T-helper 17 cell (primary cell): ENCODE data around the gene BTBD7. TPM values are rescaled to one million over a fixed set of nuclear protein-coding genes. Genes with fewer than 3 reads are reported as not detected.

Experiments
- ATAC-seq: fragments of 150-1000 bp; cut with Tn5 transposase; 2 replicates; pipeline ENCODE4 v1.10.0; 2021; ENCODE audit warnings: mild to moderate bottlenecking, moderate library complexity
- DNase-seq, 3 donors: peaks; one replicate each; pipeline versions ENCODE4 v3.0.0 to v3.0.0-alpha.2; 2020 to 2021
- H3K9me3 ChIP-seq: one replicate; pipeline ENCODE4 v1.7.0; 2013; ENCODE audit warnings: low read length, mild to moderate bottlenecking; ENCODE audit not compliant: control insufficient read depth, poor library complexity, severe bottlenecking
- H3K27ac Mint-ChIP-seq: one replicate; pipeline ENCODE4 v1.8.0; 2022; ENCODE audit warnings: mild to moderate bottlenecking, moderate library complexity, mixed read lengths
- H3K27me3 Mint-ChIP-seq: one replicate; pipeline ENCODE4 v1.8.0; 2022; ENCODE audit warnings: mixed read lengths
- H3K36me3 Mint-ChIP-seq: one replicate; pipeline ENCODE4 v1.8.0; 2022; ENCODE audit warnings: low read depth, mixed read lengths
- H3K4me1 Mint-ChIP-seq: one replicate; pipeline ENCODE4 v1.8.0; 2022; ENCODE audit warnings: mild to moderate bottlenecking, mixed read lengths
- H3K4me3 Mint-ChIP-seq: one replicate; pipeline ENCODE4 v1.8.0; 2022; ENCODE audit warnings: mild to moderate bottlenecking, moderate library complexity, mixed read lengths
- total RNA-seq, 4 donors: library from RNA in 2 of 4; stranded (reverse) in 2 of 4; gene quantifications; one replicate each; pipeline ENCODE4 v1.2.3 and lab custom pipeline; 2022 to 2026

Gene BTBD7
- total RNA-seq, 2 donors from 2014 or later: 22.5 to 22.8 TPM

- DNase-seq: no peak
- H3K27me3 Mint-ChIP-seq: no peaks in the 10 kb centered on the region
- no peaks in the 10 kb centered on the region for H3K36me3 Mint-ChIP-seq
- no peaks in the 10 kb centered on the region for H3K9me3 ChIP-seq
- ATAC-seq: no peak
- peaks cover 33% of the 10 kb centered on the region for H3K4me1 Mint-ChIP-seq
- no peak overlapping the region for H3K4me3 Mint-ChIP-seq
- H3K27ac Mint-ChIP-seq: no peak overlapping the region
These were observed 28.1 kb downstream of the BTBD7 start for GRCh38 chr14:93304771-93305170.

- no peak for ATAC-seq
- no peaks in the 10 kb centered on the region for H3K9me3 ChIP-seq
- Mint-ChIP-seq H3K4me1 (peaks cover 35% of the 10 kb centered on the region), H3K27me3 (no peaks in the 10 kb centered on the region), H3K36me3 (no peaks in the 10 kb centered on the region), H3K4me3 (no peak overlapping the region), H3K27ac (no peak overlapping the region)
- no peak for DNase-seq
These were observed 29.2 kb downstream of the BTBD7 start for GRCh38 chr14:93303659-93304058.

- Mint-ChIP-seq H3K27ac (no peak overlapping the region), H3K4me3 (no peak overlapping the region), H3K4me1 (peaks cover 36% of the 10 kb centered on the region), H3K36me3 (no peaks in the 10 kb centered on the region), H3K27me3 (no peaks in the 10 kb centered on the region)
- DNase-seq: no peak
- ATAC-seq: no peak
- no peaks in the 10 kb centered on the region for H3K9me3 ChIP-seq
These were observed 29.9 kb downstream of the BTBD7 start for GRCh38 chr14:93302688-93303581.

DNA sequence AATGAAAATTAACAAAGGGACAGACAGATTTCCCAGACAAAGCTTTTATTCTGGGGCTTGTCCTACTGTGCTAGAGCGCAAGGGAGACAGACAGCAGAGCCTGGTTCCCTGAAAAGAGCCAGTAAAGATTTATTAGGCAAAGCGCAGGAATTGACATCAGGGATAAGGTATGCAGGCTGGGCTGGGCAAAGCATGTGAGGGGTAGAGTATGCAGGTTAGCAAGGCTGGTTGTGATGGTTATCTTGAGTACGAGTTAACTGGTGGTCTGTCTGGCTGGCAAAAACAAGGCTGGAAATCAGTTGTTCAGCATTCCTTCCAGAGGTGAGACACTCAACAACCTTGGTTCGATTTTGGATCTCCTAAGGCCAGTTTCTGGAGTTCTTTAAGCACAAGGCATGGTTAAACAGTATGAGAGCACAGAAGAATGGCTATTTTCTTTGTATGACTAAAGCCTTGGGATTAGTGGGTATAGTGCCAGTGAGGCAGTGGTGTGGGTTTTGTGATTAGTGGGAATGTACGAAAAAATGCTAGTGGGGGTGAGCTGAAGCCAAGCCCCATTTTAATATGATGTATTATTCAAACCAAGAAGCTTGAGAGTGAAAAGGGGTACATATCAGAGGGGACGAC lies 30.9 kb downstream of the BTBD7 start:
- H3K9me3 ChIP-seq: no peaks in the 10 kb centered on the region
- no peak for DNase-seq
- Mint-ChIP-seq H3K36me3 (no peaks in the 10 kb centered on the region), H3K4me3 (no peak overlapping the region), H3K27me3 (no peaks in the 10 kb centered on the region), H3K27ac (no peak overlapping the region), H3K4me1 (peaks cover 30% of the 10 kb centered on the region)
- no peak for ATAC-seq

DNA sequence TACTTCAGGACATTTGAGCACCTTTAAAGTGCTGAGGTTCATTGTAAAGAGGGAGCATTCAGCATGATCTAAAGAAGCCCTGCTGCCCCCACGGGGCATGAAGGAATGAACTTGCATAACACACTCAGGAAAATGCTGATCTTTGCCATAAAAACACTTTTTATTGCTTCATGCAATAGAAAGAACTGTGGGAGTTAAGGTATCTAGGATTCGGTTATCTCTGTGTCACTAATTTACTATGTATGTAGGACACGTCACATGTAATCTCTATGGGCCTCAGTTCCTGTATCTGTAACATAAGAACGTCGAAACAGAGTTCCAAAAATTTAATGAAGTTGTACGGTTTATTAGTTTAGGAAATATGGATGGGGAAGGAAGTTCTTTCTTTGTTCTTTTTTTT lies 33.0 kb downstream of the BTBD7 start:
- H3K9me3 ChIP-seq: no peaks in the 10 kb centered on the region
- H3K4me1 Mint-ChIP-seq: peaks cover 26% of the 10 kb centered on the region
- no peak overlapping the region for H3K4me3 Mint-ChIP-seq
- no peak overlapping the region for H3K27ac Mint-ChIP-seq
- ATAC-seq (no peak), DNase-seq (no peak)
- no peaks in the 10 kb centered on the region for H3K27me3 Mint-ChIP-seq
- no peaks in the 10 kb centered on the region for H3K36me3 Mint-ChIP-seq

DNA sequence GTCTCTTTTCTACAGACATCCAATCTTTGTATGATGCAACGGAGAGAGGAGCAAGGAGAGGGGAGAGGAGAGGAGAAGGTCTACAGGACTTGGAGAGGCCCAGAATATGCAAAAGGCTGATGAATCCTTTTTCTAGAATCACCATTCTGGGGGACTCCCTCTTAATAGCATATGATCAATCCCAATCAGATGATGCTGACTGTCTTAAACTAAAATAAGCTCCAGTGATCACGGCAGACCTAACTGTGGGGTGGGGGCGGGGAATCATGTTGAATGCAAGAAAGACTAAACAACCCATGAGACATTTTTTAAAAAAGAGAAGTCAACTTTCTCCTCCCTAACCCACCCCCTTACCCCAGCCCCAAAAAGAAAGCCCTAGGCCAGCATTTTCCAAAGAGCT lies 33.4 kb downstream of the BTBD7 start:
- H3K27ac Mint-ChIP-seq: no peak overlapping the region
- H3K4me3 Mint-ChIP-seq: no peak overlapping the region
- no peaks in the 10 kb centered on the region for H3K36me3 Mint-ChIP-seq
- H3K27me3 Mint-ChIP-seq: no peaks in the 10 kb centered on the region
- H3K9me3 ChIP-seq: no peaks in the 10 kb centered on the region
- DNase-seq: no peak
- ATAC-seq: no peak
- H3K4me1 Mint-ChIP-seq: peaks cover 26% of the 10 kb centered on the region

DNA sequence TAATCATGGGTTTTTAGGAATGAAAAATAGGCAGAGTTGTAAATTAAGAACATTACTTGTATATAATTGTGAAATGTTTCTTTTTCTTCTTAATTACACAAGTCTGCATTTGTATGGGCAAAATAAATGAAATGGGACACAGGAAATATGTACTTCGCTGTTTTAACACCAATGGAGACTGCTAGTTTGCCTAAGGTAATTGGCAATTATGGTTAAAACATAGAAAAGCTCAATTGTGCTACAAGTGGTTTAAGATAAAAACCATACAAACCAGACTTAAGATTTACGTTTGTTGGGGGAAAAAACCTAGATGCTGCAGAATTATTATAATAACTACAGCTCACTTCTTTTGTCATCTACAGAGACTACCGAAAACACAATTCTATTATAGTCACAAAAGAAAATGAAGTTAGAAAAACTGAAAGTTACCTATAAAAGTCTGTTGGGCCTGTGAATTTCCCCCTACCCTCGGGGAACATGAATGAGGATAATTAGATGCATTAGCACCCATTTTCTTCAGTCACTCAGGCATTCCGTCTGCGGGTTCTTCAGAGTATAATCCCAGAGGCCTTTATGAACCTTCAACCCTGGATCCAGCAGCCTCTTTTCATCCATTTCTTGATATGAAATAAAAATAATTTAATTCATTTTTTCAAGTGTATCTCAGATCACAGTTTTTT lies 37.2 kb downstream of the BTBD7 start:
- no peak for ATAC-seq
- H3K36me3 Mint-ChIP-seq: no peaks in the 10 kb centered on the region
- H3K27me3 Mint-ChIP-seq: no peaks in the 10 kb centered on the region

DNA sequence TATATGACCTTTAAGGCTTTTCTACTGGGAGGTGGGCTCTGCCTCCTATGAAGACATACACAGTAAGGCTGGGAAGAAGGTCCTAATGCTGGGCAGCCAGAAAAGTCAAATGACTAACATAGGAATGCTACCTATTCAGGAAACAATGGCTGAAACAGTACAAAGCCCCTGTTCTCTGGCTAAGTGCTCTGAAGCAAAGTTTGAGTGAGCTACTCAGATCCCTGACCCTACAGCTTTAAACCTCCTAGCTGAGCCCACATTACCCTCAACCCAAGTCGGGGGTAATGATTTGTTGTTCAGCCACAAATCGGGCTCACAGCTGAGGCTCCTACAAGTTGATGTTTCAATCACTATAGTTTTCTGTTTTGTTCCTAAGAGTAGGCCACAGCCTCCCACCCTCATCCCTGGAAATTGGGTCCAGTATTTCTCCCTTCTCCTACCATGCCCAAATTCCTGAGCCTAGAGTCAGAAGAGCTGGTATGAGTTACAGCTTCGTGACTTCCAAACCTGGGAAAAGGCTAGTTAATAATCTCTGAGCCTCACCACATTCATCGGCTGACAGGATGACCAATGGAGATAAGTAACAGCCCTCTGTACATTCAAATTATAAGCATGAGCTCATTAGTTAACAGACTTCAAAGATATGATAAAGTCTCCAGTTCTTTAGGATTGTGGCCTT lies 46.5 kb downstream of the BTBD7 start:
- ATAC-seq (no peak), DNase-seq (no peak)
- Mint-ChIP-seq H3K36me3 (peaks cover 4% of the 10 kb centered on the region), H3K4me1 (peaks cover 11% of the 10 kb centered on the region), H3K27me3 (no peaks in the 10 kb centered on the region), H3K27ac (peak overlapping the region; percentile 19), H3K4me3 (no peak overlapping the region)
- H3K9me3 ChIP-seq: no peaks in the 10 kb centered on the region

More for the DNA sequence above, 37.2 kb downstream of the BTBD7 start:
- Mint-ChIP-seq H3K4me3 (no peak overlapping the region), H3K4me1 (peaks cover 18% of the 10 kb centered on the region), H3K27ac (no peak overlapping the region)
- no peaks in the 10 kb centered on the region for H3K9me3 ChIP-seq
- no peak for DNase-seq

DNA sequence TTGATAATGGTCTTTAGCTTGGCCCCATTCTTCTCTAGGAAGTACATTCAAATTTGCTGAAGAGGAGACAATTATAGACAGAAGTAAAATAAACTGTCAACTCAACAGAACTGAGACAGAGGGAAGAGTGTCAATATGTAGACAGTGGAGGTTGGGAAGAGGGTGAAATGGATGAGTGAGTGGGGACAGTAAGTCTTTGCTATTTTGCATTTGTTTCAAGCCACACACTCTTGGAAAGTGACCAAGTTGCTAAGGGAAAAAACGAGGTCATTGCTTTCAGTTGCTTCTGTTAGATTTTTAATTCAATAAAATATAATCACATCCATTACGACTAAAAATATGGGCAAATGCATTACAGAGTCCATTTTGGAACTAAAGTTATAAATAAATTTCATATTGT lies 47.8 kb downstream of the BTBD7 start:
- no peaks in the 10 kb centered on the region for H3K9me3 ChIP-seq
- Mint-ChIP-seq H3K4me1 (peaks cover 11% of the 10 kb centered on the region), H3K36me3 (peaks cover 4% of the 10 kb centered on the region), H3K27ac (no peak overlapping the region), H3K4me3 (no peak overlapping the region), H3K27me3 (no peaks in the 10 kb centered on the region)
- ATAC-seq (no peak), DNase-seq (no peak)

DNA sequence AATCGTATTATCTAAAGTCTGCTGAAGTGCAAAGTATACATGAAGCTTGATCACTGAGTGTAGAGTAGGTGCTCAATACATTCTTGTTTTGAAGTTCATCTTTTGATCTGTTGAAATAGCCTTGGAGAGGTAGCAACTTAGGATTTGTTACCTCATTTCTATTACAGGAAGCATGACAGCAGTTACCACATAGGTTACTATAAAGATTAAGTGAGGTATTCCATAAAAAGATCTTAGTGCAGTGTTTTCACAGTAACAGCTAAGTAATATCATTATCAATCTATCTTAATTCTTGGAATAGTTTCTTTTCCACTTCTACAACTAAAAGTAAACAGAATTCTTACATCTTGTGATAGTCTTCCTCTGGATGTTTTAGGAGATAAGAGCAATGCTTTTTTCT lies 50.9 kb downstream of the BTBD7 start:
- no peak overlapping the region for H3K27ac Mint-ChIP-seq
- H3K27me3 Mint-ChIP-seq: no peaks in the 10 kb centered on the region
- H3K36me3 Mint-ChIP-seq: peaks cover 4% of the 10 kb centered on the region

DNA sequence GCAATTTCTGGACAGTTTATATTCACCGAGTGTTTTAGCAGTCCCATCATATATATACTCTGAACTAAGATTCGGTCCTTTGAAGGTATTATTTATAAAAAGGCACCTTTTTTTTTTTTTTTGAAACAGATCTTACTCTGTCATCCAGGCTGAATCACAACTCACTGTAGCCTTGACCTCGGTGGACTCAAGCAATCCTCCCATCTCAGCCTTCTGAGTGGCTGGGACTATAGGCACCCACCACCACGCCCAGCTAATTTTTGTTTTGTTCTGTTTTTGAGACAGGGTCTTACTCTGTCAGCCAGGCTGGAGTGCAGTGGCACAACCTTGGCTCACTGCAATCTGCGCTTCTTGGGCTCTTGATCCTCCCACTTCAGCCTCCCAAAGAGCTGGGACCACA lies 52.1 kb downstream of the BTBD7 start:
- H3K9me3 ChIP-seq: no peaks in the 10 kb centered on the region
- Mint-ChIP-seq H3K4me1 (peaks cover 17% of the 10 kb centered on the region), H3K27me3 (no peaks in the 10 kb centered on the region), H3K36me3 (peaks cover 4% of the 10 kb centered on the region), H3K4me3 (no peak overlapping the region), H3K27ac (no peak overlapping the region)
- DNase-seq (no peak), ATAC-seq (no peak)

More for the DNA sequence above, 50.9 kb downstream of the BTBD7 start:
- no peak for DNase-seq
- Mint-ChIP-seq H3K4me3 (no peak overlapping the region), H3K4me1 (peaks cover 15% of the 10 kb centered on the region)
- no peaks in the 10 kb centered on the region for H3K9me3 ChIP-seq
- ATAC-seq: no peak

GRCh38 chr14:93276031-93276716 lies 56.7 kb downstream of the BTBD7 start:
- Mint-ChIP-seq H3K4me1 (peaks cover 13% of the 10 kb centered on the region), H3K27me3 (no peaks in the 10 kb centered on the region), H3K4me3 (no peak overlapping the region), H3K27ac (no peak overlapping the region), H3K36me3 (peaks cover 5% of the 10 kb centered on the region)
- DNase-seq (no peak), ATAC-seq (no peak)
- no peaks in the 10 kb centered on the region for H3K9me3 ChIP-seq
